Fibroblast of peridontal ligament (primary cell): ENCODE results near the gene RRP1B.
A peak's percentile ranks its signal among the peaks of the same experiment; 100 is the strongest.

Experiments
- DNase-seq: peaks from one replicate; pipeline ENCODE4 v3.0.0-alpha.2; 2010; ENCODE audit errors: extremely low read depth

RRP1B gene

GRCh38 chr21:43721206-43721605 is 61.8 kb downstream of the RRP1B start:
- DNase-seq, result peak; percentile 39

- DNase-seq, result no peak
Observed at GRCh38 chr21:43721939-43722338, 62.6 kb downstream of the RRP1B start.

- no peak for DNase-seq
Observed at GRCh38 chr21:43723648-43724047, 64.3 kb downstream of the RRP1B start.

GRCh38 chr21:43726686-43727518 is 67.5 kb downstream of the RRP1B start:
- no peak for DNase-seq

GRCh38 chr21:43727519-43728153 is 68.3 kb downstream of the RRP1B start:
- no peak for DNase-seq

GRCh38 chr21:43728154-43728466 is 68.8 kb downstream of the RRP1B start:
- no peak for DNase-seq

- peak; percentile 97 for DNase-seq
Observed at GRCh38 chr21:43728467-43729390, 69.4 kb downstream of the RRP1B start.

- no peak for DNase-seq
Observed at GRCh38 chr21:43731476-43731875, 72.1 kb downstream of the RRP1B start.

- no peak for DNase-seq
Observed at GRCh38 chr21:43731891-43732711, 72.7 kb downstream of the RRP1B start.

GRCh38 chr21:43733060-43733459 is 73.7 kb downstream of the RRP1B start:
- DNase-seq, result no peak

GRCh38 chr21:43733529-43734071 is 74.2 kb downstream of the RRP1B start:
- DNase-seq, result peak; percentile 60

GRCh38 chr21:43734131-43734927 is 75.0 kb downstream of the RRP1B start:
- no peak for DNase-seq

GRCh38 chr21:43734928-43735229 is 75.5 kb downstream of the RRP1B start:
- DNase-seq, result peak; percentile 68

GRCh38 chr21:43735236-43736091 is 76.1 kb downstream of the RRP1B start:
- DNase-seq, result no peak

GRCh38 chr21:43736224-43736883 is 77.0 kb downstream of the RRP1B start:
- no peak for DNase-seq

GRCh38 chr21:43737158-43737950 is 78.0 kb downstream of the RRP1B start:
- DNase-seq, result no peak

- DNase-seq, result no peak
Observed at GRCh38 chr21:43739621-43740435, 80.5 kb downstream of the RRP1B start.
